BLaER1 (cell line): Measurements from ENCODE around the gene PGAM5.

Experiments used
- H3K27ac ChIP-seq: shearing (Covaris generic); formaldehyde crosslinking; 2 replicates; pipeline ENCODE4 v1.8.1; 2022
- H3K27me3 ChIP-seq: shearing (Covaris generic); formaldehyde crosslinking; 2 replicates; pipeline ENCODE4 v1.8.1; 2022
- H3K36me3 ChIP-seq: shearing (Covaris generic); formaldehyde crosslinking; 2 replicates; pipeline ENCODE4 v1.8.1; 2022
- H3K4me1 ChIP-seq: shearing (Covaris generic); formaldehyde crosslinking; 2 replicates; pipeline ENCODE4 v1.8.1; 2022
- H3K4me2 ChIP-seq: shearing (Covaris generic); formaldehyde crosslinking; 2 replicates; pipeline ENCODE4 v1.8.1; 2022
- H3K4me3 ChIP-seq: shearing (Covaris generic); formaldehyde crosslinking; 2 replicates; pipeline ENCODE4 v1.8.1; 2022
- H3K9ac ChIP-seq: shearing (Covaris generic); formaldehyde crosslinking; 2 replicates; pipeline ENCODE4 v1.8.1; 2022
- H3K9me3 ChIP-seq: shearing (Covaris generic); formaldehyde crosslinking; 2 replicates; pipeline ENCODE4 v1.8.1; 2022
- H4K20me1 ChIP-seq: shearing (Covaris generic); formaldehyde crosslinking; 2 replicates; pipeline ENCODE4 v1.8.1; 2022
- Cebpa-rat ChIP-seq: shearing (Covaris generic); IDR thresholded peaks from 2 replicates; pipeline ENCODE4 v1.8.1; 2022

The PGAM5 gene

DNA sequence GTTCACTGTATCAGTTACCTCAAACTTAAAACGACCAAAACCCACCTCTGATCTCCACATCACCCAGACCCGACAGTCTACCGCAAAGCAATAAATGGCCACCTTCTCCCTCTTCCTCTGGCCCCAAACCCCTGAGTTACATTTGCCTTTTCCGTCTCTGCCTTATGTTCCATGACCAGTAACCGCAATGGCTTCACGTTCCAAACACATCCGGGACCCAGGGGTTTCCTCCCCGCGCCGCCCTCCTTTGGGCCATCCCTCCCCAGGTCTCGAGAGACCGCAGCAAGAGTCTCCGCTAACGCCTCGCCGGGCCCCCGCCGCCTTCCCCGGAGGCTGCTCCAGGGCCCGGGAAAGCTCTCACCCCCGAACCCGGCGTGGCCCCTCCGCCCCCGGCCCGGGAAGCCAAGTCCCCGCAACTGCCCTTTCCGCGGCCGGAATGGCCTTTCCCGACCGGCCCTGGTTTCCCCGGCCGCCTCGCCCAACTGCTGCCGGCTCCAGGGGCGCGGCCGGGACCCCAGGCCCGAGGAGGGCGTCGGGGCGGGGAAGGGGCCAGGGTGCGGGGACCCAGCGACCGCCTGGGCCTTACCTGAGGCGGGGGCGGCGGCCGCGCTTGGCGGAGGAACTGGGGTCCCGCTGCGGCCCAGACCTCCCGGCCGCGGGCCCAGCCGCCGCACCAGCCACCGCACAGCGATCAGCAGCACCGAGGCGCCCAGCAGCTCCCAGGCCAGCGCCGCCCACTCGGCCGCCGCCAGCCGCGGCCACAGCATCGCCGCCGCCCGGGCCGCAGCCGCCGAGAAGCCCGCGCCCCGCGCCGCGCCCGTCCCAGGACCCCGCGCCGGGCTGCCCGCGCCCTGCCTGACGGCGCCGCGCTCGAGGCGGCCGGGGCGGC lies 50.6 kb downstream of the PGAM5 start, which contains the start of gene ANKLE2:
TSS of gene ANKLE2 (minus strand) at position 801 of the 889 bp plus-strand sequence. CDS start at position 767, 34 bp downstream.
- peak within 1 kb of the TSS; percentile 85 for H3K4me2 ChIP-seq
- H4K20me1 ChIP-seq: peaks cover 52% of the 10 kb centered on the region
- H3K4me3 ChIP-seq: peak within 1 kb of the TSS; percentile 96
- H3K36me3 ChIP-seq: peaks cover 41% of the 10 kb centered on the region
- H3K4me1 ChIP-seq: peaks cover 67% of the 10 kb centered on the region
- no peaks in the 10 kb centered on the region for H3K9me3 ChIP-seq
- H3K27me3 ChIP-seq: no peaks in the 10 kb centered on the region
- H3K27ac ChIP-seq: peak within 1 kb of the TSS; percentile 98
- H3K9ac ChIP-seq: peak within 1 kb of the TSS; percentile 97
- no peak for TF ChIP-seq Cebpa-rat

- H3K9ac ChIP-seq: peak overlapping the region; percentile 97
- peak overlapping the region; percentile 96 for H3K4me3 ChIP-seq
- H3K4me1 ChIP-seq: peaks cover 73% of the 10 kb centered on the region
- H3K27me3 ChIP-seq: no peaks in the 10 kb centered on the region
- peaks cover 33% of the 10 kb centered on the region for H3K36me3 ChIP-seq
- no peak for TF ChIP-seq Cebpa-rat
- H3K4me2 ChIP-seq: peak overlapping the region; percentile 85
- H3K9me3 ChIP-seq: no peaks in the 10 kb centered on the region
- H4K20me1 ChIP-seq: peaks cover 44% of the 10 kb centered on the region
- peak overlapping the region; percentile 98 for H3K27ac ChIP-seq
Observed at GRCh38 chr12:132761921-132762583, 51.4 kb downstream of the PGAM5 start.

- TF ChIP-seq Cebpa-rat: no peak
- H3K4me2 ChIP-seq: peak overlapping the region; percentile 85
- no peaks in the 10 kb centered on the region for H3K27me3 ChIP-seq
- no peaks in the 10 kb centered on the region for H3K9me3 ChIP-seq
- H3K4me1 ChIP-seq: peaks cover 83% of the 10 kb centered on the region
- H4K20me1 ChIP-seq: peaks cover 23% of the 10 kb centered on the region
- peaks cover 14% of the 10 kb centered on the region for H3K36me3 ChIP-seq
- peak overlapping the region; percentile 85 for H3K27ac ChIP-seq
- peak overlapping the region; percentile 28; the same call in 1 of the 2 replicates for H3K9ac ChIP-seq
- no peak overlapping the region for H3K4me3 ChIP-seq
Observed at GRCh38 chr12:132764231-132764630, 53.6 kb downstream of the PGAM5 start.

DNA sequence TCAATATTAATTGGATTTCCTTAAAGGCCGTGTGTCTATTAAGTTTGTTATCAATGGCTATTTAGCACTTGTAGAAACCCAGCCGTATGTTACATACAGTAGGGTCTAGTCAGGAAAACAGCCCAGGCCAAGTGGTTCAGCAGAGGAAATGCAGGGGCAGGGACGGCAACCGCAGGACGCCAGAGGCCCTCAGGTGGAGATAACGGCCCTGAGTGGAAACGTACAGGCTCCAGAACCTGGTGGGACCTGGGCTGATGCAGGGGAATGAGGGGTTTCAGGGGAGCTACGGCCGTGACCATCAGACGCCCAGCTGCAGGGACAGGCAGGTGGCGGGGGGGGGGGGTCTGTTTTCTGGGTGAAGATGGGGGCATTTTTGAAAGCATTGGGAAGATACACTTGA lies 54.7 kb downstream of the PGAM5 start:
- no peaks in the 10 kb centered on the region for H3K9me3 ChIP-seq
- H3K27me3 ChIP-seq: no peaks in the 10 kb centered on the region
- H4K20me1 ChIP-seq: peaks cover 11% of the 10 kb centered on the region
- peaks cover 85% of the 10 kb centered on the region for H3K4me1 ChIP-seq
- peak overlapping the region; percentile 85 for H3K4me2 ChIP-seq
- peaks cover 5% of the 10 kb centered on the region; the same call in 1 of the 2 replicates for H3K36me3 ChIP-seq
- no peak for TF ChIP-seq Cebpa-rat
- peak overlapping the region; percentile 62 for H3K9ac ChIP-seq
- H3K4me3 ChIP-seq: peak overlapping the region; percentile 34
- H3K27ac ChIP-seq: peak overlapping the region; percentile 85

GRCh38 chr12:132766380-132767085 lies 55.9 kb downstream of the PGAM5 start:
- Histone ChIP-seq H3K9me3 (no peaks in the 10 kb centered on the region), H3K27ac (peak overlapping the region; percentile 85), H3K4me2 (peak overlapping the region; percentile 85), H3K4me3 (peak overlapping the region; percentile 34), H3K27me3 (no peaks in the 10 kb centered on the region), H3K9ac (peak overlapping the region; percentile 62), H3K4me1 (peaks cover 92% of the 10 kb centered on the region), H3K36me3 (peaks cover 8% of the 10 kb centered on the region), H4K20me1 (no peaks in the 10 kb centered on the region; the same call in 1 of the 2 replicates)
- no peak for TF ChIP-seq Cebpa-rat

- Histone ChIP-seq H3K4me2 (peak overlapping the region; percentile 85), H3K9ac (peak overlapping the region; percentile 71), H3K4me1 (peaks cover 89% of the 10 kb centered on the region), H3K36me3 (peaks cover 54% of the 10 kb centered on the region), H4K20me1 (peaks cover 35% of the 10 kb centered on the region), H3K27ac (peak overlapping the region; percentile 85), H3K4me3 (no peak overlapping the region), H3K27me3 (no peaks in the 10 kb centered on the region), H3K9me3 (no peaks in the 10 kb centered on the region)
- TF ChIP-seq Cebpa-rat: no peak
Observed at GRCh38 chr12:132771126-132771838, 60.6 kb downstream of the PGAM5 start.
